ENCODE data around the gene LDLR.
"Not testable (repeated sequence)": the region's sequence is repeated elsewhere in the genome, so short reads cannot be mapped to it uniquely, and the experiment has no call there.

Gene LDLR

DNA sequence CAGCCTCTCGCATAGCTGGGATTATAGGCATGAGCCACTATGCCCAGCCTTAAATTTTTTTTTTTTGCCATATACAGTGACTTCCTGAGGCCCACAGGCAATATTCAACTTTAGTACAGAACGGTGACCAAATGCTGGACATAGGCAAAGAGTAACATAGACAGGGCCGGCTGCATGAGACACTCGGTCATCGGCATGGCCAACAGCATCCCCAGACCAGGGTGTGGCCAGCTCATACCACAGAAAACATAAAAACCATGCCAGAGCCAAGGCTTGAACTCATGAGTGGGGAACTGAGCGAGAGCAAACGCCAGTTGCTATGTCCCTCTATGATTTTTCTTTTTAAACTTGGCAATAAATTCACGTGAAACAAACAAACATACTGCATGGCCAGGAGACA, 91.1 kb downstream of the LDLR start:
- DNase-seq (ENCODE audit: low read depth), result no peak
- H3K4me3 ChIP-seq (ENCODE audit: low read length), result no peak overlapping the region
- TF ChIP-seq CTCF (IDR thresholded peaks at IDR 0.05; ENCODE audit: insufficient read depth, low read depth, low read length, missing control alignments), result no peak

- not testable (repeated sequence) for DNase-seq (ENCODE audit: low read depth); H3K4me3 ChIP-seq (ENCODE audit: low read length)
Observed at GRCh38 chr19:11180975-11181374, 91.7 kb downstream of the LDLR start.

DNA sequence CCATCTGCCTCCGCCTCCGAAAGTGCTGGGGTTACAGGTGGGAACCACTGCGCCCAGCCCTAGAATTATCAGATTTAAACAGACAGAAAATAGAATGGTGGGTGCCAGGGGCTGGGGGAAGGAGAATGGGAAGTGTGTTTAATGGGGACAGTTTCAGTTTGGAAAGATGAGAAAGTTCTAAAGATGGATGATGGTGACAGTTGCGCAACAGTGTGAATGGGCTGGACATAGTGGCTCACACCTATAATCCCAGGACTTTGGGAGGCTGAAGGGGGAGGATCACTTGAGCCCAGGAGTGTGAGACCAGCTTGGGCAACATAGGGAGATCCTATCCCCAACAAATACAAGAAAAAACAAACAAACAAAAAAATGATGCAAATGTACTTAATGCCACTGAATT, 92.2 kb downstream of the LDLR start:
- no peak for DNase-seq (ENCODE audit: low read depth)
- no peak overlapping the region for H3K4me3 ChIP-seq (ENCODE audit: low read length)
- TF ChIP-seq CTCF (IDR thresholded peaks at IDR 0.05; ENCODE audit: insufficient read depth, low read depth, low read length, missing control alignments), result no peak

Data from epithelial cell of esophagus (primary cell).